HS-27A (cell line): Measurements from ENCODE around the gene WDR59.
"Not testable (repeated sequence)": the region's sequence is repeated elsewhere in the genome, so short reads cannot be mapped to it uniquely, and the experiment has no call there.

ENCODE experiments used
- DNase-seq: peaks from one replicate; pipeline ENCODE4 v3.0.0-alpha.2; 2012; ENCODE audit warnings: low read depth, missing footprints

WDR59 gene

GRCh38 chr16:75012380-75013081, 27.6 kb upstream of the WDR59 start:
- DNase-seq = no peak

- peak; percentile 89 for DNase-seq
Measured at GRCh38 chr16:75011634-75012307, 26.8 kb upstream of the WDR59 start.

GRCh38 chr16:75010427-75010826, 25.5 kb upstream of the WDR59 start:
- no peak for DNase-seq

- no peak for DNase-seq
Measured at GRCh38 chr16:75007443-75007842, 22.5 kb upstream of the WDR59 start.

- DNase-seq = no peak
Measured at GRCh38 chr16:75005697-75006096, 20.8 kb upstream of the WDR59 start.

GRCh38 chr16:75004460-75004859, 19.5 kb upstream of the WDR59 start:
- no peak for DNase-seq

GRCh38 chr16:75003931-75004330, 19.0 kb upstream of the WDR59 start:
- no peak for DNase-seq

GRCh38 chr16:75002474-75002873, 17.6 kb upstream of the WDR59 start:
- DNase-seq = no peak

- DNase-seq = no peak
Measured at GRCh38 chr16:75000481-75001081, 15.7 kb upstream of the WDR59 start.

GRCh38 chr16:74999609-75000480, 14.9 kb upstream of the WDR59 start:
- DNase-seq = no peak

- DNase-seq = no peak
Measured at GRCh38 chr16:74999219-74999608, 14.3 kb upstream of the WDR59 start.

GRCh38 chr16:74998481-74999218, 13.7 kb upstream of the WDR59 start, which contains the start of gene ZNRF1:
Gene ZNRF1, plus strand, starts transcription at chr16:74999024. Its CDS starts 648 bp downstream, at chr16:74999672.
- DNase-seq = no peak

- DNase-seq = no peak
Measured at GRCh38 chr16:74997042-74997491, 12.1 kb upstream of the WDR59 start.

GRCh38 chr16:74995986-74996385, 11.1 kb upstream of the WDR59 start:
- no peak for DNase-seq

- no peak for DNase-seq
Measured at GRCh38 chr16:74991593-74992403, 6.9 kb upstream of the WDR59 start.

GRCh38 chr16:74991268-74991592, 6.3 kb upstream of the WDR59 start:
- no peak for DNase-seq

- DNase-seq = no peak
Measured at GRCh38 chr16:74990832-74991231, 5.9 kb upstream of the WDR59 start.

- DNase-seq = not testable (repeated sequence)
Measured at GRCh38 chr16:74989864-74990263, 4.9 kb upstream of the WDR59 start.

- DNase-seq = no peak
Measured at GRCh38 chr16:74987027-74987681, 2.2 kb upstream of the WDR59 start.

GRCh38 chr16:74984194-74984528, 762 bp downstream of the WDR59 start:
- DNase-seq = no peak
